Testis (tissue), 3 donors: Measurements from ENCODE around the gene PODNL1. TPM values are rescaled to one million over a fixed set of nuclear protein-coding genes. Genes with fewer than 3 reads are reported as not detected.

ENCODE experiments used
- DNase-seq: peaks from one replicate; pipeline ENCODE4 v3.0.0-alpha.2; 2019
- H3K27ac ChIP-seq, 2 donors: fragments of 200-600 bp; sonication (generic); one replicate each; pipeline ENCODE4 v1.5.1; 2019
- H3K27me3 ChIP-seq: fragments of 200-600 bp; sonication (generic); one replicate; pipeline ENCODE4 v1.5.1; 2019
- H3K36me3 ChIP-seq: fragments of 200-600 bp; sonication (generic); one replicate; pipeline ENCODE4 v1.5.1; 2017; ENCODE audit warnings: low read depth; ENCODE audit errors: missing control alignments
- H3K4me1 ChIP-seq: fragments of 200-600 bp; sonication (generic); one replicate; pipeline ENCODE4 v1.5.1; 2019
- H3K4me3 ChIP-seq, 2 donors: fragments of 200-600 bp; sonication (generic); one replicate each; pipeline ENCODE4 v1.5.1; 2017 to 2019
- H3K9me3 ChIP-seq: fragments of 200-600 bp; sonication (generic); one replicate; pipeline ENCODE4 v1.5.1; 2017
- POLR2A ChIP-seq: fragments of 450-650 bp; IDR thresholded peaks from one replicate; pipeline ENCODE4 v1.6.1; 2017; ENCODE audit warnings: antibody characterized with exemption, mild to moderate bottlenecking, moderate library complexity
- WGBS, 2 donors: methylation state at CpG; one replicate each; pipeline ENCODE4 v1.1.5; 2018; 5-methylcytosine and 5-hydroxymethylcytosine counted together
- intact Hi-C: fragments of 100-400 bp; cut with DNase I; formaldehyde crosslinking; loops from one replicate; pipeline ENCODE4 v1.15.1; 2023; ENCODE audit warnings: low total_unique reads
- polyA plus RNA-seq: library from polyadenylated mRNA; stranded (reverse); fragments of 350-450 nt; fragmentation: Illumina TruSeq; extraction: RNeasy Lipid Tissue Mini Kit (QIAGEN cat#74804); gene quantifications from one replicate; pipeline ENCODE4 v1.2.3, GENCODE V29; 2014; ENCODE audit warnings: low read depth, low replicate concordance; ENCODE audit not compliant: insufficient read depth
- total RNA-seq, 2 donors: library from RNA; depleted of rRNA; stranded (reverse); fragments of >200 nt; gene quantifications; one replicate each; pipeline ENCODE4 v1.2.3, GENCODE V29; 2016
- TF ChIP-seq, protein P1 (sequence below), 3 experiments: fragments of 450-650 bp in 2 of 3; fragments of 200-600 bp in 1 of 3; sonication (generic) in 1 of 3; IDR thresholded peaks; one replicate each; pipeline ENCODE4 v1.5.1; 2016 to 2019; ENCODE audit warnings: antibody characterized with exemption in 3 of 3, mild to moderate bottlenecking in 2 of 3, moderate library complexity in 1 of 3

Gene PODNL1
- total and polyA plus RNA-seq, 3 donors from 2014 or later: 5.8 to 14.6 (median 12.6) TPM

DNA sequence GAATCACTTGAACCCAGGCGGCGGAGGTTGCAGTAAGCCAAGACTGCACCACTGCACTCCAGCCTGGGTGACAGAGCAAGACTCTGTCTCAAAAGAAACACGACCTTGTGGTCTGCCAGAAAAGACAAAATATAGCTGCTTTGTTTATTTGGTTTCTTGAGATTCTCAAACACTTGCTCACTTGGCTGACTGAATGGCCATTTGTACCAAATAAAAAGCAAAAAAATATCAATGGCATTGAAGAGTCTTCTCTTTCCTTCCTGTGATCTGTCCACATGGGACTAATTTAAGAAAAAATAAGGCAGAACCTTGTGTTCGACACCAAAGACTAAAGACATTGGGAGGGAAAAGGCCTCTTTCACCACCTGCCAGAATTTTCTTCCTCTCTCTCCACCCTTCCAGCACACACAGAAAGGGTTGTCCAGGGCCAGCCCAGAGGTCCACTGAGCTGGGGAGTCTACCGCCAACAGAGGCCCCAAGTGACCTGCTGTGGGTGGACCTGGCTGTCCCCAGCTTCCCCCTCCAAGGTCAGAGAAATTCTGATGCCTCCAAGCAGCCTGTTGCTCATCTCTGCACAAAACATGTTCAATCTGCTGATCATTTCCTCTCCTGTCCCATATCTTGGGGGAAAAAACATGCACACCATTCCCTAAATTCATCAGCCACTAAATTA lies 38.2 kb downstream of the PODNL1 start:
- peak; percentile 75 for DNase-seq
- H3K36me3 ChIP-seq: no peaks in the 10 kb centered on the region
- no peaks in the 10 kb centered on the region for H3K27me3 ChIP-seq
- TF ChIP-seq POLR2A: no peak
- TF ChIP-seq, protein P1, sequence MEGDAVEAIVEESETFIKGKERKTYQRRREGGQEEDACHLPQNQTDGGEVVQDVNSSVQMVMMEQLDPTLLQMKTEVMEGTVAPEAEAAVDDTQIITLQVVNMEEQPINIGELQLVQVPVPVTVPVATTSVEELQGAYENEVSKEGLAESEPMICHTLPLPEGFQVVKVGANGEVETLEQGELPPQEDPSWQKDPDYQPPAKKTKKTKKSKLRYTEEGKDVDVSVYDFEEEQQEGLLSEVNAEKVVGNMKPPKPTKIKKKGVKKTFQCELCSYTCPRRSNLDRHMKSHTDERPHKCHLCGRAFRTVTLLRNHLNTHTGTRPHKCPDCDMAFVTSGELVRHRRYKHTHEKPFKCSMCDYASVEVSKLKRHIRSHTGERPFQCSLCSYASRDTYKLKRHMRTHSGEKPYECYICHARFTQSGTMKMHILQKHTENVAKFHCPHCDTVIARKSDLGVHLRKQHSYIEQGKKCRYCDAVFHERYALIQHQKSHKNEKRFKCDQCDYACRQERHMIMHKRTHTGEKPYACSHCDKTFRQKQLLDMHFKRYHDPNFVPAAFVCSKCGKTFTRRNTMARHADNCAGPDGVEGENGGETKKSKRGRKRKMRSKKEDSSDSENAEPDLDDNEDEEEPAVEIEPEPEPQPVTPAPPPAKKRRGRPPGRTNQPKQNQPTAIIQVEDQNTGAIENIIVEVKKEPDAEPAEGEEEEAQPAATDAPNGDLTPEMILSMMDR (IDR thresholded peaks at IDR 0.05): no peak
- WGBS, 2 donors: 37 to 51% methylated on average over 5 of the region's 5 CpGs
- no peak overlapping the region for H3K4me3 ChIP-seq
- peak overlapping the region in 1 of 2 donors; percentile 64 for H3K27ac ChIP-seq
- peaks cover 18% of the 10 kb centered on the region for H3K4me1 ChIP-seq
- intact Hi-C loops: no loop called here
- H3K9me3 ChIP-seq: no peaks in the 10 kb centered on the region

DNA sequence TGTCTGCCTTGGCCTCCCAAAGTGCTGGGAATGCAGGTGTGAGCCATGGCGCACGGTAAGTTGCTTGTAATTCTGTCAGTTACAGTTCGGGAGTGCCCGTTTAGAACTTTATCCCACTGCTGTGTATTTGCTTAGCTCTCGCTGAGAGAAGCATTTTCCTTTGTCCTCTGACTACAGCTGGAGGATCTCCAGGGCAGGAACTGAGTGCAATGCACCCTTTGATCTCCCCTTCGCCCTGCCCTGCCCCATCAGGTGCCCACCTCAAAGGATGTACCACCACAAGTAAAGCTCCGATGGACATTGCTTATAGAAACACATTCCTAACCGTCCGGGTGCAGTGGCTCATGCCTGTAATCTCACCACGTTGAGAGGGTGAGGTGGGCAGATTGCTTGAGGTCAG lies 38.8 kb downstream of the PODNL1 start:
- peak overlapping the region in 1 of 2 donors; percentile 64 for H3K27ac ChIP-seq
- 47 to 67% methylated on average over 10 of the region's 10 CpGs for WGBS, 2 donors
- no peak for DNase-seq
- peaks cover 15% of the 10 kb centered on the region for H3K4me1 ChIP-seq
- H3K36me3 ChIP-seq: no peaks in the 10 kb centered on the region
- no peaks in the 10 kb centered on the region for H3K27me3 ChIP-seq
- no peak for TF ChIP-seq POLR2A
- TF ChIP-seq, protein P1 (IDR thresholded peaks at IDR 0.05): no peak
- no peaks in the 10 kb centered on the region for H3K9me3 ChIP-seq
- intact Hi-C loops: no loop called here
- H3K4me3 ChIP-seq: no peak overlapping the region

DNA sequence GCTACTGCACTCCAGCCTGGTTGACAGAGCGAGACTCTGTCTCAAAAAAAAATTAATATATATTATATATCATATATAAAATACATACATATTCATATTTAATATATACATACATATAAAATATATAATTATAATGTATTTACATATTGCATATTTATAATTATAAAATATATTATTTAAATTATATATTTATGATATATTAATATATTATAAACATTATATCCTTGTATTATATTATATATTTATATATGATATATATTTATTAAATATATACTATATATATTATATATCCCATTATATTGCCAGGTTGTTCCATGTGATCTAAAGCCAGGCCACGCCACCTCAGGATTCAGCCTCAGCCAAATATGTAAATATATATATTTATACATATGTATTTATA lies 42.0 kb downstream of the PODNL1 start:
- Histone ChIP-seq H3K4me3 (no peak overlapping the region), H3K9me3 (no peaks in the 10 kb centered on the region), H3K4me1 (peaks cover 15% of the 10 kb centered on the region), H3K27me3 (no peaks in the 10 kb centered on the region), H3K36me3 (no peaks in the 10 kb centered on the region), H3K27ac (peak overlapping the region in 1 of 2 donors; percentile 10)
- intact Hi-C loops: no loop called here
- TF ChIP-seq POLR2A: no peak
- TF ChIP-seq, protein P1 (IDR thresholded peaks at IDR 0.05): no peak
- DNase-seq: no peak
- WGBS, 2 donors: 99% methylated on average over 2 of the region's 2 CpGs

DNA sequence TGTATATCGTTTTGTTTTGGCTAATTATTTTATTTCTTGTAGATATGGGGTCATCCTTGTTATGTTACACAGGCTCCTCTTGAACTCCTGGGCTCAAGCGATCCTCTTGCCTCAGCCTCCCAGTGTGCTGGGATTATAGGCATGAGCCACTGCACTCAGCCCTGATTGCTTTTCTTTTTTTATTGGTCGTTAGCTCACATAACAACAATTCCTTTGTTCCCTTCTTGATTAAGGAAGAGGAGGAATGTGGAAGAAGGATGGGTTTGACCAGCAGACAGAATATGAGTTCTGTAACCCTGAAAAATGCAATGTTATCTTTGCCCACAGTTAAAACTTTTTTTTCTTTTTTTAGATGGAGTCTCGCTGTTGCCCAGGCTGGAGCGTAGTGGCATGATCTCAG lies 43.7 kb downstream of the PODNL1 start:
- intact Hi-C loops: no loop called here
- WGBS, 2 donors: 62% methylated on average over 5 of the region's 5 CpGs
- H3K27me3 ChIP-seq: no peaks in the 10 kb centered on the region

More for the DNA sequence above, 43.7 kb downstream of the PODNL1 start:
- no peak overlapping the region for H3K27ac ChIP-seq
- DNase-seq: no peak
- no peaks in the 10 kb centered on the region for H3K9me3 ChIP-seq
- no peaks in the 10 kb centered on the region for H3K36me3 ChIP-seq
- H3K4me1 ChIP-seq: peaks cover 7% of the 10 kb centered on the region
- no peak overlapping the region for H3K4me3 ChIP-seq
- no peak for TF ChIP-seq POLR2A
- TF ChIP-seq, protein P1 (IDR thresholded peaks at IDR 0.05): no peak
